Lung (tissue), 12 donors: ENCODE measurements around the gene BLTP3B. TPM values are rescaled to one million over a fixed set of nuclear protein-coding genes. Genes with fewer than 3 reads are reported as not detected.

ENCODE experiments used
- ATAC-seq: fragments of 200-7000 bp; cut with Tn5 transposase; one replicate; pipeline ENCODE4 v1.9.1; 2020; ENCODE audit warnings: moderate number of reproducible peaks; ENCODE audit not compliant: insufficient read depth, low FRiP score
- DNase-seq, 3 donors: peaks; one replicate each; pipeline ENCODE4 v3.0.0-alpha.2; 2013 to 2017
- H3K27ac ChIP-seq, 2 donors: one replicate each; pipeline ENCODE4 v1.5.1; 2013; ENCODE audit warnings: mild to moderate bottlenecking in 2 of 2, moderate library complexity in 2 of 2, control low read depth in 1 of 2, inconsistent platforms in 1 of 2, low read depth in 1 of 2, low read length in 1 of 2
- H3K27me3 ChIP-seq, 3 donors: one replicate each; pipeline ENCODE4 v1.5.1; 2013; ENCODE audit warnings: low read length in 2 of 3; ENCODE audit not compliant: control insufficient read depth in 3 of 3, insufficient read depth in 3 of 3
- H3K36me3 ChIP-seq, 4 donors: one replicate each; pipeline ENCODE4 v1.5.1; 2013; ENCODE audit warnings: low read length in 4 of 4, mild to moderate bottlenecking in 1 of 4, moderate library complexity in 1 of 4; ENCODE audit not compliant: control insufficient read depth in 4 of 4, insufficient read depth in 4 of 4
- H3K4me1 ChIP-seq, 5 donors: one replicate each; pipeline ENCODE4 v1.5.1; 2013; ENCODE audit warnings: low read length in 5 of 5, mild to moderate bottlenecking in 2 of 5, moderate library complexity in 1 of 5; ENCODE audit not compliant: control insufficient read depth in 5 of 5, insufficient read depth in 5 of 5
- H3K4me3 ChIP-seq: one replicate; pipeline ENCODE4 v1.5.1; 2013; ENCODE audit warnings: mild to moderate bottlenecking, control low read depth, moderate library complexity
- H3K9ac ChIP-seq, 2 donors: one replicate each; pipeline ENCODE4 v1.5.1; 2013; ENCODE audit warnings: low read length in 2 of 2, control low read depth in 1 of 2; ENCODE audit not compliant: insufficient read depth in 1 of 2
- H3K9me3 ChIP-seq, 4 donors: one replicate each; pipeline ENCODE4 v1.5.1; 2013; ENCODE audit warnings: low read length in 3 of 4, mild to moderate bottlenecking in 1 of 4, moderate library complexity in 1 of 4; ENCODE audit not compliant: control insufficient read depth in 4 of 4, insufficient read depth in 3 of 4
- WGBS, 2 donors: extraction: QIAGEN DNeasy Blood & Tissue Kit; methylation state at CpG; one replicate each; pipeline ENCODE4 v1.1.7; 2013; 5-methylcytosine and 5-hydroxymethylcytosine counted together
- polyA plus RNA-seq, 2 donors: library from polyadenylated mRNA; stranded (reverse); fragments of 200-250 nt; gene quantifications; one replicate each; pipeline ENCODE4 v1.2.1, GENCODE V29; 2013
- total RNA-seq, 2 donors: library from RNA; depleted of rRNA in 1 of 2; stranded (reverse); fragments of >200 nt in 1 of 2; gene quantifications; one replicate each; pipeline ENCODE4 v1.2.1, GENCODE V29; 2014 to 2021
- TF ChIP-seq, protein P1 (sequence below): IDR thresholded peaks from 2 replicates; pipeline ENCODE4 v1.5.1; 2012; ENCODE audit warnings: mild to moderate bottlenecking; ENCODE audit errors: control extremely low read depth, extremely low read depth
- donor health status: control.
- donor health status: control.
- donor health status: Bipolar disorder and iron deficiency.
- donor health status: healthy.
- donor health status: DM: yes; HTN: yes; CAD: no.

The BLTP3B gene
- total and polyA plus RNA-seq, 4 donors = 5.0 to 55.1 (median 18.5) TPM

- ATAC-seq = peak; percentile 54
- peak; percentile 66 to 76 (median 68) for DNase-seq
- Histone ChIP-seq H3K9ac (peak overlapping the region; percentile 93 to 96), H3K36me3 (no peaks in the 10 kb centered on the region), H3K27me3 (no peaks in the 10 kb centered on the region), H3K27ac (peak overlapping the region; percentile 97 to 98), H3K4me1 (peaks cover 0 to 11% (median 8%) of the 10 kb centered on the region in 5 donors), H3K4me3 (peak overlapping the region; percentile 73), H3K9me3 (no peaks in the 10 kb centered on the region)
- TF ChIP-seq, protein P1, sequence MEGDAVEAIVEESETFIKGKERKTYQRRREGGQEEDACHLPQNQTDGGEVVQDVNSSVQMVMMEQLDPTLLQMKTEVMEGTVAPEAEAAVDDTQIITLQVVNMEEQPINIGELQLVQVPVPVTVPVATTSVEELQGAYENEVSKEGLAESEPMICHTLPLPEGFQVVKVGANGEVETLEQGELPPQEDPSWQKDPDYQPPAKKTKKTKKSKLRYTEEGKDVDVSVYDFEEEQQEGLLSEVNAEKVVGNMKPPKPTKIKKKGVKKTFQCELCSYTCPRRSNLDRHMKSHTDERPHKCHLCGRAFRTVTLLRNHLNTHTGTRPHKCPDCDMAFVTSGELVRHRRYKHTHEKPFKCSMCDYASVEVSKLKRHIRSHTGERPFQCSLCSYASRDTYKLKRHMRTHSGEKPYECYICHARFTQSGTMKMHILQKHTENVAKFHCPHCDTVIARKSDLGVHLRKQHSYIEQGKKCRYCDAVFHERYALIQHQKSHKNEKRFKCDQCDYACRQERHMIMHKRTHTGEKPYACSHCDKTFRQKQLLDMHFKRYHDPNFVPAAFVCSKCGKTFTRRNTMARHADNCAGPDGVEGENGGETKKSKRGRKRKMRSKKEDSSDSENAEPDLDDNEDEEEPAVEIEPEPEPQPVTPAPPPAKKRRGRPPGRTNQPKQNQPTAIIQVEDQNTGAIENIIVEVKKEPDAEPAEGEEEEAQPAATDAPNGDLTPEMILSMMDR = no peak
- 0% methylated on average over 75 to 86 of the region's 86 CpGs for WGBS, 2 donors
These were observed 450 bp downstream of the BLTP3B start for GRCh38 chr12:100141998-100142850.

GRCh38 chr12:100141666-100141997 lies 1.0 kb downstream of the BLTP3B start:
- peak overlapping the region; percentile 97 to 98 for H3K27ac ChIP-seq
- H3K9me3 ChIP-seq = no peaks in the 10 kb centered on the region
- H3K36me3 ChIP-seq = no peaks in the 10 kb centered on the region
- no peaks in the 10 kb centered on the region for H3K27me3 ChIP-seq
- TF ChIP-seq, protein P1 = no peak
- peak in 1 of 3 donors; percentile 70 for DNase-seq
- 10 to 13% methylated on average over 6 of the region's 6 CpGs for WGBS, 2 donors
- H3K4me1 ChIP-seq = peaks cover 0 to 12% (median 8%) of the 10 kb centered on the region in 5 donors
- H3K9ac ChIP-seq = peak overlapping the region; percentile 93 to 96
- ATAC-seq = peak; percentile 35
- H3K4me3 ChIP-seq = peak overlapping the region; percentile 73

- Histone ChIP-seq H3K4me1 (peaks cover 0 to 12% (median 8%) of the 10 kb centered on the region in 5 donors), H3K9ac (no peak overlapping the region), H3K27me3 (no peaks in the 10 kb centered on the region), H3K9me3 (no peaks in the 10 kb centered on the region), H3K27ac (peak overlapping the region in 1 of 2 donors; percentile 70), H3K4me3 (no peak overlapping the region), H3K36me3 (no peaks in the 10 kb centered on the region)
- TF ChIP-seq, protein P1 = no peak
- ATAC-seq (no peak), DNase-seq (no peak)
- 47 to 70% methylated on average over 5 of the region's 5 CpGs for WGBS, 2 donors
These were observed 3.9 kb downstream of the BLTP3B start for GRCh38 chr12:100138803-100139098.
